ENCODE results near the gene BIRC2.

GRCh38 chr11:102345904-102346303 is 1.1 kb upstream of the BIRC2 start:
- TF ChIP-seq CTCF (conservative IDR thresholded peaks at IDR 0.05; ENCODE audit: low read depth, low read length) (no peak), EZH2 (IDR thresholded peaks at IDR 0.05; ENCODE audit: low read length, unreplicated experiment) (no peak)
